Testis (tissue), 3 donors: ENCODE data around the gene STK39. TPM values are rescaled to one million over a fixed set of nuclear protein-coding genes. Genes with fewer than 3 reads are reported as not detected.

Source experiments
- DNase-seq: peaks from one replicate; pipeline ENCODE4 v3.0.0-alpha.2; 2019
- H3K27ac ChIP-seq, 2 donors: fragments of 200-600 bp; sonication (generic); one replicate each; pipeline ENCODE4 v1.5.1; 2019
- H3K27me3 ChIP-seq: fragments of 200-600 bp; sonication (generic); one replicate; pipeline ENCODE4 v1.5.1; 2019
- H3K36me3 ChIP-seq: fragments of 200-600 bp; sonication (generic); one replicate; pipeline ENCODE4 v1.5.1; 2017; ENCODE audit warnings: low read depth; ENCODE audit errors: missing control alignments
- H3K4me1 ChIP-seq: fragments of 200-600 bp; sonication (generic); one replicate; pipeline ENCODE4 v1.5.1; 2019
- H3K4me3 ChIP-seq, 2 donors: fragments of 200-600 bp; sonication (generic); one replicate each; pipeline ENCODE4 v1.5.1; 2017 to 2019
- H3K9me3 ChIP-seq: fragments of 200-600 bp; sonication (generic); one replicate; pipeline ENCODE4 v1.5.1; 2017
- CTCF ChIP-seq, 3 experiments: fragments of 450-650 bp in 2 of 3; fragments of 200-600 bp in 1 of 3; sonication (generic) in 1 of 3; IDR thresholded peaks; one replicate each; pipeline ENCODE4 v1.5.1; 2016 to 2019; ENCODE audit warnings: antibody characterized with exemption in 3 of 3, mild to moderate bottlenecking in 2 of 3, moderate library complexity in 1 of 3
- POLR2A ChIP-seq: fragments of 450-650 bp; IDR thresholded peaks from one replicate; pipeline ENCODE4 v1.6.1; 2017; ENCODE audit warnings: antibody characterized with exemption, mild to moderate bottlenecking, moderate library complexity
- WGBS, 2 donors: methylation state at CpG; one replicate each; pipeline ENCODE4 v1.1.5; 2018; 5-methylcytosine and 5-hydroxymethylcytosine counted together
- intact Hi-C: fragments of 100-400 bp; cut with DNase I; formaldehyde crosslinking; loops from one replicate; pipeline ENCODE4 v1.15.1; 2023; ENCODE audit warnings: low total_unique reads
- polyA plus RNA-seq: library from polyadenylated mRNA; stranded (reverse); fragments of 350-450 nt; fragmentation: Illumina TruSeq; extraction: RNeasy Lipid Tissue Mini Kit (QIAGEN cat#74804); gene quantifications from one replicate; pipeline ENCODE4 v1.2.3, GENCODE V29; 2014; ENCODE audit warnings: low read depth, low replicate concordance; ENCODE audit not compliant: insufficient read depth
- total RNA-seq, 2 donors: library from RNA; depleted of rRNA; stranded (reverse); fragments of >200 nt; gene quantifications; one replicate each; pipeline ENCODE4 v1.2.3, GENCODE V29; 2016

The STK39 gene
- total and polyA plus RNA-seq, 3 donors from 2014 or later, result 26.4 to 70.7 (median 41.8) TPM

GRCh38 chr2:168183308-168183997, 63.9 kb downstream of the STK39 start:
- no peaks in the 10 kb centered on the region for H3K36me3 ChIP-seq
- H3K27me3 ChIP-seq, result no peaks in the 10 kb centered on the region
- peaks cover 3% of the 10 kb centered on the region for H3K4me1 ChIP-seq
- WGBS, 2 donors, result 37 to 38% methylated on average over 4 of the region's 4 CpGs
- TF ChIP-seq CTCF (IDR thresholded peaks at IDR 0.05) (no peak), POLR2A (no peak)
- no peak for DNase-seq
- intact Hi-C loops, result no loop called here
- no peak overlapping the region for H3K4me3 ChIP-seq
- H3K27ac ChIP-seq, result no peak overlapping the region
- no peaks in the 10 kb centered on the region for H3K9me3 ChIP-seq

- Histone ChIP-seq H3K4me3 (no peak overlapping the region), H3K27ac (no peak overlapping the region), H3K27me3 (no peaks in the 10 kb centered on the region), H3K4me1 (peaks cover 3% of the 10 kb centered on the region), H3K36me3 (no peaks in the 10 kb centered on the region), H3K9me3 (no peaks in the 10 kb centered on the region)
- no peak for DNase-seq
- 88 to 90% methylated on average over 5 of the region's 5 CpGs for WGBS, 2 donors
- intact Hi-C loops, result no loop called here
- no peak for TF ChIP-seq POLR2A
- no peak for TF ChIP-seq CTCF (IDR thresholded peaks at IDR 0.05)
Observed at GRCh38 chr2:168182550-168183249, 64.7 kb downstream of the STK39 start.

- WGBS, 2 donors, result 71 to 86% methylated on average over 4 of the region's 4 CpGs
- no peak for DNase-seq
- no peaks in the 10 kb centered on the region for H3K36me3 ChIP-seq
- no peak for TF ChIP-seq CTCF (IDR thresholded peaks at IDR 0.05)
- TF ChIP-seq POLR2A, result no peak
- peaks cover 3% of the 10 kb centered on the region for H3K4me1 ChIP-seq
- H3K9me3 ChIP-seq, result no peaks in the 10 kb centered on the region
- no peak overlapping the region for H3K4me3 ChIP-seq
- no peak overlapping the region for H3K27ac ChIP-seq
- intact Hi-C loops, result no loop called here
- no peaks in the 10 kb centered on the region for H3K27me3 ChIP-seq
Observed at GRCh38 chr2:168181825-168182224, 65.6 kb downstream of the STK39 start.

GRCh38 chr2:168180914-168181313, 66.5 kb downstream of the STK39 start:
- WGBS, 2 donors, result 60 to 76% methylated on average over 3 of the region's 3 CpGs
- TF ChIP-seq CTCF (IDR thresholded peaks at IDR 0.05), result no peak
- no peak for TF ChIP-seq POLR2A
- Histone ChIP-seq H3K27me3 (no peaks in the 10 kb centered on the region), H3K4me3 (no peak overlapping the region), H3K36me3 (no peaks in the 10 kb centered on the region), H3K27ac (no peak overlapping the region), H3K4me1 (peaks cover 3% of the 10 kb centered on the region), H3K9me3 (no peaks in the 10 kb centered on the region)
- intact Hi-C loops, result no loop called here
- DNase-seq, result no peak
